ENCODE data around the gene FGF4.

The FGF4 gene

GRCh38 chr11:69775163-69775755, at the start of gene FGF4:
TSS of gene FGF4 (minus strand) at chr11:69775341. CDS start at chr11:69775084, 257 bp downstream.
- DNase-seq = no peak

GRCh38 chr11:69823641-69824265, 48.6 kb upstream of the FGF4 start:
- DNase-seq = no peak

GRCh38 chr11:69822676-69823494, 47.7 kb upstream of the FGF4 start:
- DNase-seq = no peak

- no peak for DNase-seq
Measured at GRCh38 chr11:69821511-69822040, 46.4 kb upstream of the FGF4 start.

GRCh38 chr11:69820441-69820840, 45.3 kb upstream of the FGF4 start:
- no peak for DNase-seq

GRCh38 chr11:69819541-69820070, 44.5 kb upstream of the FGF4 start:
- DNase-seq = no peak

- DNase-seq = no peak
Measured at GRCh38 chr11:69818603-69819441, 43.7 kb upstream of the FGF4 start, which contains the start of gene FGF3. TSS of gene FGF3 (minus strand) at chr11:69819416. CDS start at chr11:69818933, 483 bp downstream.

- DNase-seq = no peak
Measured at GRCh38 chr11:69818231-69818602, 43.1 kb upstream of the FGF4 start.

- no peak for DNase-seq
Measured at GRCh38 chr11:69817265-69818230, 42.4 kb upstream of the FGF4 start.

- no peak for DNase-seq
Measured at GRCh38 chr11:69816671-69817070, 41.5 kb upstream of the FGF4 start.

- no peak for DNase-seq
Measured at GRCh38 chr11:69815973-69816372, 40.8 kb upstream of the FGF4 start.

GRCh38 chr11:69814902-69815301, 39.8 kb upstream of the FGF4 start:
- DNase-seq = no peak

GRCh38 chr11:69814411-69814810, 39.3 kb upstream of the FGF4 start:
- no peak for DNase-seq

GRCh38 chr11:69813839-69814238, 38.7 kb upstream of the FGF4 start:
- DNase-seq = no peak

- no peak for DNase-seq
Measured at GRCh38 chr11:69812946-69813345, 37.8 kb upstream of the FGF4 start.

- no peak for DNase-seq
Measured at GRCh38 chr11:69812256-69812655, 37.1 kb upstream of the FGF4 start.

GRCh38 chr11:69811431-69811830, 36.3 kb upstream of the FGF4 start:
- DNase-seq = no peak

- DNase-seq = no peak
Measured at GRCh38 chr11:69810289-69811118, 35.4 kb upstream of the FGF4 start.

GRCh38 chr11:69808667-69809086, 33.5 kb upstream of the FGF4 start:
- no peak for DNase-seq

GRCh38 chr11:69807106-69807815, 32.1 kb upstream of the FGF4 start:
- DNase-seq = no peak
